ENCODE measurements around the gene PKNOX2.

Gene PKNOX2

GRCh38 chr11:125350206-125351032 lies 185.9 kb downstream of the PKNOX2 start:
- no peaks in the 10 kb centered on the region for H3K9me3 Mint-ChIP-seq
- DNase-seq, result no peak
- H3K4me3 Mint-ChIP-seq, result no peak overlapping the region
- no peak overlapping the region for H3K27ac Mint-ChIP-seq
- no peaks in the 10 kb centered on the region for H3K36me3 Mint-ChIP-seq
- peaks cover 2% of the 10 kb centered on the region for H3K4me1 Mint-ChIP-seq
- peaks cover 42% of the 10 kb centered on the region for H3K27me3 Mint-ChIP-seq
- CTCF ChIA-PET, result interaction anchor here (1.4 to 2.1 kb wide), 2 partner anchors 8 to 12 kb away, joined by 4 to 5 read pairs; no protein-coding TSS in a partner anchor

GRCh38 chr11:125351033-125351867 lies 186.7 kb downstream of the PKNOX2 start:
- no peak for DNase-seq
- H3K9me3 Mint-ChIP-seq, result no peaks in the 10 kb centered on the region
- H3K36me3 Mint-ChIP-seq, result no peaks in the 10 kb centered on the region
- no peak overlapping the region for H3K27ac Mint-ChIP-seq
- peaks cover 2% of the 10 kb centered on the region for H3K4me1 Mint-ChIP-seq
- CTCF ChIA-PET, result interaction anchor here (1.4 kb wide), 1 partner anchor 13 kb away, joined by 4 read pairs; no protein-coding TSS in a partner anchor
- peaks cover 36% of the 10 kb centered on the region for H3K27me3 Mint-ChIP-seq
- H3K4me3 Mint-ChIP-seq, result no peak overlapping the region

- H3K9me3 Mint-ChIP-seq, result no peaks in the 10 kb centered on the region
- H3K27ac Mint-ChIP-seq, result no peak overlapping the region
- H3K4me1 Mint-ChIP-seq, result peaks cover 2% of the 10 kb centered on the region
- no peaks in the 10 kb centered on the region for H3K36me3 Mint-ChIP-seq
- H3K27me3 Mint-ChIP-seq, result peaks cover 30% of the 10 kb centered on the region
- CTCF ChIA-PET, result interaction anchor here (1.6 kb wide), 1 partner anchor 261 kb away, joined by 4 read pairs; no protein-coding TSS in a partner anchor
- no peak overlapping the region for H3K4me3 Mint-ChIP-seq
- no peak for DNase-seq
Measured at GRCh38 chr11:125351868-125352250, 187.3 kb downstream of the PKNOX2 start.

DNA sequence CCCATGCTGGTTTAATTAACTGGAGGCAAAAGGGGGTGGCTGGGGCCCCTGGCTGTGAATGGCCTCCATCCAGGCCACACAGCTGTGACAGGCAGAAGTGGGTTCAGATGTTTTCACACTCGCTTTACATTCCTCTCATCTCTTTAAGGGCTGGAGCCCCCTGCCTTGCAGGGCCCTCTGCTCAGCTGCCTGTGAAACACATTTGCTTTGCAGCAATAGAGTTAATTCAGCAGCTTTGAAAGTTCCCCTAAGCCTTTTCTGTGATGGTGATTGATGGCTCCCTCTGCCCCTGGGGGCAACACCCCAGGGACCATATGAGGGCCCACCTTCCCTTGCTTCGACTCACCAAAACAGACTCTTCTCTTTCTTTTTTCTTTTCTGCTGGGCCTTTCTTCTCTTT lies 192.2 kb downstream of the PKNOX2 start:
- Mint-ChIP-seq H3K27ac (no peak overlapping the region), H3K36me3 (no peaks in the 10 kb centered on the region), H3K4me1 (peaks cover 2% of the 10 kb centered on the region), H3K4me3 (no peak overlapping the region), H3K9me3 (no peaks in the 10 kb centered on the region), H3K27me3 (peaks cover 12% of the 10 kb centered on the region)
- CTCF ChIA-PET, result interaction anchor here (0.6 to 3.9 kb wide), 5 partner anchors 10 to 72 kb away, joined by 3 to 13 read pairs (median 3); no protein-coding TSS in a partner anchor
- no peak for DNase-seq

DNA sequence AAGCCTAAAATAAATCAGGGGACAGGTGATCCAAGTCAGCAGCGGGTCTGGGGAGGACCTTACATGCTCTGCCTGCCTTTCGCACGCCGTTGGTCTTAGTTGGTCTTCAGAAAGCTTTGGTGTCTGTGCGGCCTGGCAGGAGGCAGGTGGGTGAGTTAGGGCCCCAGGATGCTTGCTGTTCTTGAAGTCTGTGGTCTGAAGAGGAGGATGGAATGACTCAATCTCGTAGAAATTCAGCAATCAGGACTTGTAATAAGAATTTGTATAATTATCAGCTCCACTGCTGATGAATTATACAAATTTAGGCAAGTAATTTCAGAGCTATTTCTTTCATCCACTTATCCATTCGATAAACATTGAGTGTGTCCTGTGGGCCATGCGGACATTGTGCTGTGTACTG lies 193.0 kb downstream of the PKNOX2 start:
- Mint-ChIP-seq H3K27me3 (peaks cover 5% of the 10 kb centered on the region), H3K4me3 (no peak overlapping the region), H3K4me1 (peaks cover 2% of the 10 kb centered on the region), H3K36me3 (no peaks in the 10 kb centered on the region), H3K27ac (no peak overlapping the region), H3K9me3 (no peaks in the 10 kb centered on the region)
- CTCF ChIA-PET, result interaction anchor here (0.7 to 3.9 kb wide), 4 partner anchors 11 to 266 kb away, joined by 3 to 13 read pairs (median 3); no protein-coding TSS in a partner anchor
- no peak for DNase-seq

DNA sequence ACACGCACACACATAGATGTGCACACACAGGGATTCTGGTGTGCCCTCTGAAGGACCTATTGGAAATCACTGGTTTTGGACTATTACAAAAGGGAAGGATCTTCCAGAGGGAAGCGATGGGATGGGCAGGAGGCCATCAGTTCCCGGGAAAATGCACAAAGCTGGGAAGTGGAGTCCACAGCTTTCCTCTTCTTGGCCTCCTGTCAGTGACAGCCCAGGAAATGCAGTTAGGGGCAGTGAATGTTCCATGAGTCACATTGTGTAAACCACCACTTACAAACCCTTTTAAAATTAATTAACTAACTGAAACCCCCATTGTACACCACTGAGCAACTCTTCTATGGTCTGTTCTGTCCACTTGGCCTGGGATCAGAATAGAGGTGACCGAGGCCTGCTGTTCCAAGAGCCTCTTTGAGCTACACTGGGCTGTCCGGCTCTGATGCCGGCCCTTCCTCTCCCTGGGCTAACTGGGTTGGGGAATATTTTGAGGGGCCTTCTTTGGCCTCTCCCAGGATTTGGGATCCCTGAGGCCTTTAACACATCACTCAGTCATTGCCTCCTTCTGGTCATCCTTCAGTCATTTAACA lies 193.8 kb downstream of the PKNOX2 start:
- Mint-ChIP-seq H3K9me3 (no peaks in the 10 kb centered on the region), H3K36me3 (no peaks in the 10 kb centered on the region), H3K4me3 (no peak overlapping the region), H3K4me1 (peaks cover 2% of the 10 kb centered on the region), H3K27me3 (peaks cover 5% of the 10 kb centered on the region), H3K27ac (no peak overlapping the region)
- DNase-seq, result no peak
- CTCF ChIA-PET, result interaction anchor here (0.7 to 1.6 kb wide), 3 partner anchors 9 to 267 kb away, joined by 3 to 5 read pairs (median 3); no protein-coding TSS in a partner anchor

DNA sequence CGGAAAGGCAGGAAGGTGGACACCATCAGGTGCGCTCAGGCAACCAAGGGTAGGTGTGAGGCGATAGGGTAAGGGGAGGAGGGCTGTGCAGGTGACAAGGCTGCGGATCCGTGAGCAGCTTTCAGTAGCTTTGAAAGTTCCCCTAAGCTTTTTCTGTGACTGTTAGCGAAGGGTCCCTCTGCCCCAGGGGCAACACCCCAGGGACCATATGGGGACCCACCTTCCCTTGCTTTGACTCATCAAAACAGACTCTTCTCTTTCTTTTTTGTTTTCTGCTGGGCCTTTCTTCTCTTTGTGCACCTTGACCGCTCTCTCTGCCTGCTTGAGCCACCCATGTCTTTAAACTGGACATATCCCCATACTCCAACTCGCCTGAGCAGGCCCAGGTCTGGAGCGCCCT lies 194.6 kb downstream of the PKNOX2 start:
- Mint-ChIP-seq H3K4me1 (peaks cover 2% of the 10 kb centered on the region), H3K9me3 (no peaks in the 10 kb centered on the region), H3K4me3 (no peak overlapping the region), H3K27me3 (peaks cover 5% of the 10 kb centered on the region), H3K36me3 (no peaks in the 10 kb centered on the region), H3K27ac (no peak overlapping the region)
- DNase-seq, result no peak
- CTCF ChIA-PET, result interaction anchor here (1.6 kb wide), 1 partner anchor 10 kb away, joined by 5 read pairs; no protein-coding TSS in a partner anchor

DNA sequence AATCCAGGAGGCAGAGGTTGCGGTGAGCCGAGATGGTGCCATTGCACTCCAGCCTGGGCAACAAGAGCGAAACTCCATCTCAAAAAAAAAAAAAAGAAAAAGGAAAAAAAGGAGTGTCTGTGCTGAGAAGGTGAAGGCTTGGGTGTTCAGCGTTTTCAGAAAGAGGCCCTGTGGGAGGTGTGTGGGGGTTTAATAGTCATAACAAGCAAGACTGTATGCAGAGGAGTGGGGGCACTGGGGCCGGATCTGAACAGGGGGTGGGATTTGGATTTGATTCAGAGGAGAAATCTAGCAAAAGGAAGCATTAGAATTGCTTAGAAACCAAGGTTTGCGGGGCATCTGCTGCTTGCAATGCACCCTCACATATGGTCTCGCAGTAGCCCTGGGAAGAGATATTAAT lies 195.5 kb downstream of the PKNOX2 start:
- Mint-ChIP-seq H3K4me3 (no peak overlapping the region), H3K27me3 (peaks cover 11% of the 10 kb centered on the region), H3K36me3 (no peaks in the 10 kb centered on the region), H3K4me1 (peaks cover 2% of the 10 kb centered on the region), H3K9me3 (no peaks in the 10 kb centered on the region), H3K27ac (no peak overlapping the region)
- CTCF ChIA-PET, result interaction anchor here (0.6 kb wide), 1 partner anchor 83 kb away, joined by 3 read pairs; no protein-coding TSS in a partner anchor
- DNase-seq, result no peak

DNA sequence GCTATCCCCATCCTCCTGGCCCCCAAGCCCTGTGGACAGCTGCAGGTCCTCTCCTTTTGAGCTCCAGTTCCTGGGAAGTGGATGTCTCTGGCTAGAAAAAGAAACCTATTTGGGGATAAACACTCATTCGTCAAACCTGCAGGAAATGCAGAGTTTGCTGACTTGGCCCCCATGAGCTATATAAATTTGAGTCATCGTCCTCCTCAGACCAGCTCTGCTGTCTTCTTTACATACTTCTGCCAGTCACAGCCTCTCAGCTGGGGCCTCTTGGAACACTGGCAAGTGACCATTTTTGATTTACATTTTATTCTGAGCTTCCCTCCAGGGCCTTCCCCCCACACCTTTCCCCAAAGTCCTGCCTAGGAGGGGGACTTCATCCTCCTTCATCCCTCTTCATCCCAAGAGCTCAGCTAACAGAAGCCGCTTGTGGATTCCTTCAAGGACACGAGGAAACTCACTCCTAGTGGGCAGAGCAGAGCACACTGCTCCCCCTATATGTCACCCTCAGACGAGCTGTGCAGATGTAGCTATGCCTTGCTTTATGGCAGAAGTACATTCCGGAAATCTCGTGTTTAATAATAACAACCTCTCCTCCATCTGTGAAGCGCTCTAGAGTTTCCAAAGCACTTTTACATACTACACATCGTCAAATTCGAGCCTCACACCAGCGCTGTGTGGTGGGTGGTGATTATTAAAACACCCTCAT lies 199.7 kb downstream of the PKNOX2 start:
- no peaks in the 10 kb centered on the region for H3K4me1 Mint-ChIP-seq
- CTCF ChIA-PET, result interaction anchor here (1.2 kb wide), 1 partner anchor 528 kb away, joined by 3 read pairs; no protein-coding TSS in a partner anchor
- DNase-seq, result no peak
- H3K4me3 Mint-ChIP-seq, result no peak overlapping the region
- peak overlapping the region; percentile 7 for H3K27ac Mint-ChIP-seq
- peaks cover 14% of the 10 kb centered on the region for H3K27me3 Mint-ChIP-seq
- no peaks in the 10 kb centered on the region for H3K9me3 Mint-ChIP-seq
- no peaks in the 10 kb centered on the region for H3K36me3 Mint-ChIP-seq

- Mint-ChIP-seq H3K4me1 (no peaks in the 10 kb centered on the region), H3K27me3 (peaks cover 25% of the 10 kb centered on the region), H3K4me3 (no peak overlapping the region), H3K36me3 (no peaks in the 10 kb centered on the region), H3K27ac (no peak overlapping the region), H3K9me3 (no peaks in the 10 kb centered on the region)
- CTCF ChIA-PET, result interaction anchor here (1.2 kb wide), 1 partner anchor 529 kb away, joined by 3 read pairs; no protein-coding TSS in a partner anchor
- no peak for DNase-seq
Measured at GRCh38 chr11:125365196-125365931, 200.8 kb downstream of the PKNOX2 start.

DNA sequence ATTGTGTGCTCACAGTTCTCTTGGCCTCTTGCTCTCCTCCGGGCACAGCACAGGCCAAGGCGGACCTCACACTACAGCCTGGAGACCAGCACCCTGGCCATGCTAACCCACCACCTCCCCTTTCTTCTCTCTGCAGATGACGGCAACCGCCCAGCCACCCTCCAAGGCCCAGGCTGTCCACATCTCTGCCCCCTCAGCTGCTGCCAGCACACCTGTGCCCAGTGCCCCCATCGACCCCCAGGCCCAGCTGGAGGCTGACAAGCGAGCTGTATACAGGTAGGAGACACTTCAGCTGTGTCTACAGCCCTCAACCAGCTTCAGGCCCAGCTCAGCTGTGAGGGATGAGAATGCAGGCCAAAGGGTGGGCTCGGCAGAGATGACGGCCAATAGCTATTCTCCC lies 203.2 kb downstream of the PKNOX2 start:
- DNase-seq, result no peak
- Mint-ChIP-seq H3K27me3 (peaks cover 48% of the 10 kb centered on the region), H3K4me3 (no peak overlapping the region), H3K4me1 (no peaks in the 10 kb centered on the region), H3K9me3 (no peaks in the 10 kb centered on the region), H3K27ac (no peak overlapping the region), H3K36me3 (no peaks in the 10 kb centered on the region)
- CTCF ChIA-PET, result interaction anchor here (0.6 kb wide), 1 partner anchor 21 kb away, joined by 3 read pairs; no protein-coding TSS in a partner anchor

DNA sequence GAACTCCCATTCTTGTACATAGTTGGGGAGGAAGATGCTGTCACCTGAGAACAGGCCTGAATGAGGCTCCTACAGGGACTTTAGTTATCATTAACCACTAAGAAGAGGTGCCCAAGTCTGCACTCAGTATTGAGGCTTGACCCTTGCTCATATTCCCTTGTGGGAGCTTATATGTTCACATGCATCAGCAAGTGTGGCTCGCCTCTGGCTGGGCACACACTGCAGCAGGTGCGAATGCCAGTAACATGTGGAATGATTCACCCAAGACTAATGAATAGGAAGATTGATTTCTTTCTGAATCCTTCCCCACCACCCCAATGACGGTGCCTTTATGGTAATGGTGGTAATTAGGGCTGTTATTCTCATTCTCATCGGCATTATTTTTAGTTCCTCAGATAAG lies 204.2 kb downstream of the PKNOX2 start:
- CTCF ChIA-PET, result no interaction called here
- DNase-seq, result no peak
- Mint-ChIP-seq H3K9me3 (no peaks in the 10 kb centered on the region), H3K4me3 (no peak overlapping the region), H3K27me3 (peaks cover 56% of the 10 kb centered on the region), H3K36me3 (no peaks in the 10 kb centered on the region), H3K27ac (no peak overlapping the region), H3K4me1 (no peaks in the 10 kb centered on the region)

GRCh38 chr11:125369808-125370207 lies 205.3 kb downstream of the PKNOX2 start:
- H3K27ac Mint-ChIP-seq, result no peak overlapping the region
- no peak for DNase-seq
- H3K27me3 Mint-ChIP-seq, result peaks cover 61% of the 10 kb centered on the region
- H3K36me3 Mint-ChIP-seq, result no peaks in the 10 kb centered on the region
- H3K4me3 Mint-ChIP-seq, result no peak overlapping the region
- CTCF ChIA-PET, result no interaction called here
- no peaks in the 10 kb centered on the region for H3K4me1 Mint-ChIP-seq
- H3K9me3 Mint-ChIP-seq, result no peaks in the 10 kb centered on the region
